Common myeloid progenitor, CD34-positive (primary cell): ENCODE data around the gene MARCHF3.

Source experiments
- CTCF ChIA-PET: fragments of 350-600 bp; sonication (Branson Sonifier 250); formaldehyde crosslinking; loops from one replicate; lab custom pipeline; 2021; ENCODE audit warnings: antibody characterized with exemption; lab: Charles Lee
- POLR2A ChIA-PET: fragments of 350-600 bp; sonication (Branson Sonifier 250); formaldehyde crosslinking; loops from one replicate; lab custom pipeline; 2021; ENCODE audit warnings: antibody characterized with exemption; lab: Charles Lee
- DNase-seq, 3 donors: peaks; one replicate each; pipeline versions ENCODE4 v3.0.0 to v3.0.0-alpha.2; 2013
- H3K27ac ChIP-seq, 2 experiments: 1 replicate in 1 of 2; 2 replicates in 1 of 2; pipeline ENCODE4 v1.7.0; 2013; ENCODE audit warnings: inconsistent platforms in 2 of 2, low read length in 2 of 2, mild to moderate bottlenecking in 2 of 2, low read depth in 1 of 2, moderate library complexity in 1 of 2; ENCODE audit not compliant: severe bottlenecking in 2 of 2, insufficient read depth in 1 of 2, poor library complexity in 1 of 2
- H3K27me3 ChIP-seq, 5 experiments: replicated peaks in 2 of 5; 1 replicate in 3 of 5; 2 replicates in 2 of 5; pipeline versions ENCODE4 v1.6.1 to v1.7.0; 2013; ENCODE audit warnings: low read length in 4 of 5, mild to moderate bottlenecking in 2 of 5, moderate library complexity in 2 of 5, inconsistent platforms in 1 of 5; ENCODE audit not compliant: insufficient read depth in 5 of 5, control insufficient read depth in 4 of 5
- H3K36me3 ChIP-seq, 4 experiments: 1 replicate in 2 of 4; 2 replicates in 2 of 4; pipeline versions ENCODE4 v1.6.1 to v1.7.0; 2013; ENCODE audit warnings: low read length in 3 of 4, control low read depth in 1 of 4, mild to moderate bottlenecking in 1 of 4; ENCODE audit not compliant: control insufficient read depth in 4 of 4, insufficient read depth in 4 of 4
- H3K4me1 ChIP-seq, 4 experiments: 1 replicate in 3 of 4; 2 replicates in 1 of 4; pipeline versions ENCODE4 v1.6.1 to v1.7.1; 2013; ENCODE audit warnings: low read length in 3 of 4, mild to moderate bottlenecking in 3 of 4, control low read depth in 1 of 4, inconsistent platforms in 1 of 4, moderate library complexity in 1 of 4; ENCODE audit not compliant: control insufficient read depth in 4 of 4, insufficient read depth in 4 of 4; ENCODE audit errors: control extremely low read depth in 1 of 4
- H3K4me3 ChIP-seq, 7 experiments: 1 replicate in 4 of 7; 2 replicates in 3 of 7; pipeline versions ENCODE4 v1.5.1 to v1.7.0; 2013; ENCODE audit warnings: mild to moderate bottlenecking in 7 of 7, low read length in 6 of 7, moderate library complexity in 6 of 7, inconsistent platforms in 2 of 7, low read depth in 2 of 7, control low read depth in 1 of 7; ENCODE audit not compliant: insufficient read depth in 4 of 7, control insufficient read depth in 1 of 7; ENCODE audit errors: extremely low read depth in 1 of 7
- H3K9me3 ChIP-seq, 5 experiments: 1 replicate in 4 of 5; 2 replicates in 1 of 5; pipeline versions ENCODE4 v1.6.1 to v1.7.1; 2013; ENCODE audit warnings: low read length in 4 of 5, mild to moderate bottlenecking in 2 of 5, inconsistent platforms in 1 of 5, low read depth in 1 of 5, moderate library complexity in 1 of 5; ENCODE audit not compliant: control insufficient read depth in 4 of 5, insufficient read depth in 2 of 5; ENCODE audit errors: control extremely low read depth in 1 of 5
- WGBS: methylation state at CpG from one replicate; pipeline ENCODE4 v1.1.5; 2013; ENCODE audit not compliant: insufficient coverage; 5-methylcytosine and 5-hydroxymethylcytosine counted together

MARCHF3 gene

DNA sequence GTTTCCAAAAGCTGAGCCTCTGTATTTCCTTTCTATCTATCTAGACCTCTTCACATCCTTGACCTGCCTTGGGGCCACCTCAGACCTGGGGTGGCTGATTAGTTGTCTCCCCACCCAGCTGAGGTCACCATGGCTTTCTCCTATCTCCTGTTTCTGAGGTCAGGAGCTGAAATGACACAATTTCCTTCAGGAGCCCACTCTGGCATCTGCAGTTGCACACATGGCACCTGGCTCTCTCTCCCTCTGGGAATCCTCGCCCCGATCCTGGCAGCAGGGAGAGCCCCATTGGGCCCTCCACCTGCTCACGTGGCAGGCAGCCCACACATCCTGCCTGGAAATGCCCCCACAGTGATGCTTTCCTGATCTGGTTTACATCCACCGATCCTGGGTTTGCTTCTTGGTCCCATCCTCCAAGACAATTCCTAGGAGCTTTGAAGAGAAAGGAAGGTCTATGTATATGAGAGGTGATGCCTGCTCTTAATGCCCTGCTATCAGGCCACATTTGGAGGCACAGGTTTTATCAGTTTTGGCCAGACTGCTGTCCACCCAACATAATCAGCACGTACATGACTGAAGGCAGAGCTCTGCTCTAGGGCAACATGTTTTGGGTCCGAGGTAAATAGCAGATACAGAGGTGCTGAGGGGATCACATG, 53.7 kb downstream of the MARCHF3 start:
- no peaks in the 10 kb centered on the region for H3K36me3 ChIP-seq
- H3K4me3 ChIP-seq = no peak overlapping the region
- POLR2A ChIA-PET = no interaction called here
- DNase-seq = peak in 1 of 3 donors; percentile 36
- H3K27me3 ChIP-seq = no peaks in the 10 kb centered on the region
- 93% methylated on average over 3 of the region's 6 CpGs for WGBS
- H3K9me3 ChIP-seq = no peaks in the 10 kb centered on the region
- CTCF ChIA-PET = interaction anchor here (1.5 to 1.7 kb wide), 2 partner anchors 10 to 52 kb away, joined by 4 to 7 read pairs; no protein-coding TSS in a partner anchor
- peaks cover 14 to 29% (median 23%) of the 10 kb centered on the region in 4 experiments for H3K4me1 ChIP-seq
- no peak overlapping the region for H3K27ac ChIP-seq

DNA sequence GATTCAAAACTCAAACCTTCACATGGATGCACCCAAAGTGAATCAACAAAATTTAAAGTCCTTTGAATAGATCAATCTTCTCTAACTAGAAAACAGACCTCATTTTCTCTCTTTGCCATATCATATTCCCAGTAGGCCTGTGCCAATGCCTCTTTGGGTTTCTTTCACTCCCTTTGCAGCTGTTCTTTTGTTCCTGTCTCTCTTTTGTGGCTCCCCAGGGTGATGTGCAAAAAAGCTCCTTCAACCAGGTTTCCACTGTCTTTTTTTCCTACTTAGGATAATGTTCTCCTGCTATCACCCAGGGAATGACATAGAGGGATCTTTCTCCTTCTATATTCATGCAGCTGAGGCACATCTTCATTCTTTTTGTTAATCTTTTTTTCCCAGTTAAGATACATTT, 54.6 kb downstream of the MARCHF3 start:
- H3K4me1 ChIP-seq = peaks cover 20 to 37% (median 31%) of the 10 kb centered on the region in 4 experiments
- H3K9me3 ChIP-seq = no peaks in the 10 kb centered on the region
- no peak overlapping the region for H3K27ac ChIP-seq
- ChIA-PET CTCF (interaction anchor here (1.7 kb wide), 1 partner anchor 53 kb away, joined by 7 read pairs; no protein-coding TSS in a partner anchor), POLR2A (no interaction called here)
- no peaks in the 10 kb centered on the region for H3K27me3 ChIP-seq
- DNase-seq = no peak
- no peaks in the 10 kb centered on the region for H3K36me3 ChIP-seq
- no peak overlapping the region for H3K4me3 ChIP-seq

DNA sequence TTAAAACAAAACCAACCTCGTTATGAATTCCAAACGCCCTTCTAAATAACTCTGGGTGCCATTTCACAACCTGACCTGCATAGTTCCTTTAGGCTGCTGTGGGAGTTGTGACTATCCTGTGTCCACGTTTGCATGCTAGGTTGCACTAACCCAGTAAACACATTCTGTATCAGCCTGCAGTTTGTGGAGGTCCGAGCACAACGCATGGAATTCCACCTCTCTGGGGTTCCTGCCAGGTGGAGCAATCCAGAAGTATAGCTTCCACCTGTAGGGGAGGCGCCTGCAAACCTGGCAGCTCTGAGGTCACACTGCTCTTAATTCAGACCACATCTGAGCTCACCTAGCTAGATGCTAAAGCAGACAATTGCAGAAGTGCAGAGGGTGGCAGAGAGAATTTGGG, 57.2 kb downstream of the MARCHF3 start:
- DNase-seq = peak in 1 of 3 donors; percentile 36
- 92% methylated on average over 5 of the region's 6 CpGs for WGBS
- no peaks in the 10 kb centered on the region for H3K36me3 ChIP-seq
- ChIA-PET CTCF (interaction anchor here (1.1 to 1.5 kb wide), 2 partner anchors 14 to 35 kb away, joined by 3 to 4 read pairs; no protein-coding TSS in a partner anchor), POLR2A (no interaction called here)
- H3K9me3 ChIP-seq = no peaks in the 10 kb centered on the region
- H3K4me1 ChIP-seq = peaks cover 26 to 55% (median 40%) of the 10 kb centered on the region in 4 experiments
- H3K27ac ChIP-seq = peak overlapping the region in 1 of 2 experiments; percentile 83
- no peaks in the 10 kb centered on the region for H3K27me3 ChIP-seq
- peak overlapping the region in 1 of 7 experiments; percentile 5 for H3K4me3 ChIP-seq

DNA sequence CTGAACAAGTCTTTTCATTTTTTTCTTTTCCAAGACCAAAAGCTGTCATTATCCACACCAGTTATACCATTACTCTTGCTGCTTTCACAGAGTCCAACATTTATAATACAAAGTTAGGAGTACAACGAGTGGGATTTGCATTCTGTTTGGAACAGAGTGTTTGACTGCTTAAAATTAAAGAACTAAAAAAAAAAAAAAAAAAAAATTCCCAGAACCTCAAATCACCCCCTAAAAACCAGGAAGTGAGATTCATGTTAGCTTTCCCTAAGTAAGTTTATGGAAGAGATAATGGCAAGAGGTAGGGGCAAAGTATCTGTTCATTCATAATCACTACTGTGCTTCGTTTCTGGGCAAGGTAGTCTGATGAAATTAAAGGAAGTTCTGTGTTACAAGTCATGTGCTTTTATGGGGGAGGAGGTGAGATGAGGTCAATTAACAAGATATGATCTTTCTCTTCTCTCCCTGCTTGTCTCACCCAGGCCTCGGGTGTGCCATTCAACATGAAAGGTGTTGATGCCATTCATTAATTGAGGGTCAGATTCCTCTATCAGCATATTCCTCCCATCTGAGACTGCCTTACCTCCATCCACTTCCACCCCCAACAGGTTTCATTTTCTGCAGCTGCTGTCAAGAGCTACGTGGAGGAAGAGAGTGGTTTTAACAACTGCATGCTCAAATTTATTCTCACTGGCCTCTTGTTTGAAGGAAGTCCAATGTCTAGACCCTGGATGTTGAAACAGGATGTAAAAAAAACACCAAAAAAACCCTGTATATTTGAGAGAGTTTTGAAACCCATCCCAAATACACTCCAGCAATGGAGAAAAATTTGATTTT, 58.1 kb downstream of the MARCHF3 start:
- WGBS = 0% methylated on average over 2 of the region's 4 CpGs
- Histone ChIP-seq H3K4me1 (peaks cover 26 to 55% (median 40%) of the 10 kb centered on the region in 4 experiments), H3K9me3 (no peaks in the 10 kb centered on the region), H3K27me3 (no peaks in the 10 kb centered on the region), H3K4me3 (peak overlapping the region in 5 of 7 experiments; percentile 19 to 70 (median 39)), H3K27ac (peak overlapping the region; percentile 22 to 83), H3K36me3 (no peaks in the 10 kb centered on the region)
- ChIA-PET CTCF (interaction anchor here (0.7 to 1.6 kb wide), 4 partner anchors 10 to 59 kb away, joined by 3 to 4 read pairs (median 4); partner anchors contain the start of gene MARCHF3), POLR2A (interaction anchor here (1.2 kb wide), 1 partner anchor 57 kb away, joined by 5 read pairs; no protein-coding TSS in a partner anchor)
- peak; percentile 62 to 89 (median 79) for DNase-seq

DNA sequence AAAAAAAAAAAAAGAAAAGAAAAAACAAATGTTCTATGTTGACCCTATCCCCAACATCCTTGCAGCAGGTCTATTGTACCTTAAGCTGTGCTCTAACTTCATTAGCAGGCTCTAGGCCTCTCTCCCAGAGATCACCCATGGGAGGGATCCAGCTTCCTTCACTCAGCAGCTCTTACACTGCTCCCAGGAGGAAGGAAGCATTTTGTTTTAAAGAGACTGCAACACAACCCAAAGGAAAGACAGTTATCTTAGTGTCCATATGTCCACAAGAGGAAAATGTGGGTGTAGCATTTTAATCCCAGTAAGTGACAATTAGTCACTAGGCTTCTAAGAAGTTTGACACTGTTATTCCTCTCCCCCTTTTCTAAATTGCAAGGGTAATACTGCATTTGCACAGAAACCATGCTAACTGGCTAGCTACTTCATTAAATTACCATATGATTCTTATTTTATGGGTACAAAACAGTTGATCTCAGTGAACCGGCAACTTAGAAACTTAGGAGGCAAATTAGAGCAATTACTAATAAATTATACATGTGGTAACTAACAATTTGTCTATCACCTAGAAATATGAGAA, 58.8 kb downstream of the MARCHF3 start:
- WGBS = no CpG with 5 or more reads among the region's 1 CpG
- Histone ChIP-seq H3K4me1 (peaks cover 26 to 50% (median 38%) of the 10 kb centered on the region in 4 experiments), H3K4me3 (peak overlapping the region in 1 of 7 experiments; percentile 2), H3K9me3 (no peaks in the 10 kb centered on the region), H3K27me3 (no peaks in the 10 kb centered on the region), H3K36me3 (no peaks in the 10 kb centered on the region), H3K27ac (peak overlapping the region in 1 of 2 experiments; percentile 83)
- CTCF ChIA-PET = interaction anchor here (0.7 to 1.6 kb wide), 3 partner anchors 11 to 63 kb away, joined by 3 to 4 read pairs (median 3); partner anchors contain the start of gene MARCHF3
- peak; percentile 12 to 66 (median 36) for DNase-seq
- POLR2A ChIA-PET = interaction anchor here (0.6 to 1.2 kb wide), 2 partner anchors 21 to 57 kb away, joined by 3 to 5 read pairs; no protein-coding TSS in a partner anchor

DNA sequence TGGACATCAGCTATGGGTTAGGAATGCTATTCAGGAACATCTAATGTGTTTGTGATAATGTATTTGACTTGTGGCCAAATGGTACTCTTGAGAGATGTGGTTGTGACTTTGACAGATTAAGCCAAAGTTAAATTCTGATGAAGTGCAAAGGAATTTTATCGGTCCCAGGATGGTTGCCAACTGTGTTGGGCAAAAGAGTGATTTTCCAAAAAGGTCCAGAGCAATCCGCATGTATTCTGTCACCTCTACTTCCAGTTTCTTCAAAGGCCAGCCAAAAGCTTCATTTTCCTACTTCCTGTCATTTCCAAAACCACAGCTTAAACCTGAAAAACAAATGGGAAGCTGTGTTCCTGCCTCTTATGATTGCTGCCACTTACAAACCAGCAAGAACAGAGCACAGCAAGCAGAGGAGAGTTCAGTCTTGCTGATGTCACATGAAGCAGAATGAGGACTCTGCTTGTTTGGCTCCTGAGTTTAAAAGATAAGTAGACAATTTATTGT, 59.8 kb downstream of the MARCHF3 start:
- Histone ChIP-seq H3K4me1 (peaks cover 26 to 47% (median 35%) of the 10 kb centered on the region in 4 experiments), H3K36me3 (peaks cover 0 to 2% (median 0%) of the 10 kb centered on the region in 4 experiments), H3K27me3 (no peaks in the 10 kb centered on the region), H3K9me3 (no peaks in the 10 kb centered on the region), H3K4me3 (peak overlapping the region in 1 of 7 experiments; percentile 13), H3K27ac (peak overlapping the region in 1 of 2 experiments; percentile 83)
- peak in 1 of 3 donors; percentile 16 for DNase-seq
- CTCF ChIA-PET = interaction anchor here (1.0 to 1.5 kb wide), 4 partner anchors 12 to 55 kb away, joined by 3 to 5 read pairs (median 3); no protein-coding TSS in a partner anchor
- POLR2A ChIA-PET = no interaction called here
- WGBS = 42% methylated on average over 2 of the region's 2 CpGs
